Right lobe of liver (tissue), 4 donors: Measurements from ENCODE around the gene NPLOC4.

ENCODE experiments used
- POLR2A ChIP-seq: fragments of 450-650 bp; IDR thresholded peaks from one replicate; pipeline ENCODE4 v1.6.1; 2017; ENCODE audit warnings: antibody characterized with exemption, mild to moderate bottlenecking
- TF ChIP-seq, protein P1 (sequence below), 4 donors: fragments of 200-600 bp in 3 of 4; fragments of 450-650 bp in 1 of 4; IDR thresholded peaks; one replicate each; pipeline versions ENCODE4 v1.5.1 to v1.8.0; 2016 to 2022; ENCODE audit warnings: antibody characterized with exemption in 4 of 4, mild to moderate bottlenecking in 2 of 4
- donor health status: DM: no; HTN: no; CAD: no.
- donor health status: DM: no; HTN: no; CAD: no.
- donor health status: DM: no; HTN: yes; CAD: no.

DNA sequence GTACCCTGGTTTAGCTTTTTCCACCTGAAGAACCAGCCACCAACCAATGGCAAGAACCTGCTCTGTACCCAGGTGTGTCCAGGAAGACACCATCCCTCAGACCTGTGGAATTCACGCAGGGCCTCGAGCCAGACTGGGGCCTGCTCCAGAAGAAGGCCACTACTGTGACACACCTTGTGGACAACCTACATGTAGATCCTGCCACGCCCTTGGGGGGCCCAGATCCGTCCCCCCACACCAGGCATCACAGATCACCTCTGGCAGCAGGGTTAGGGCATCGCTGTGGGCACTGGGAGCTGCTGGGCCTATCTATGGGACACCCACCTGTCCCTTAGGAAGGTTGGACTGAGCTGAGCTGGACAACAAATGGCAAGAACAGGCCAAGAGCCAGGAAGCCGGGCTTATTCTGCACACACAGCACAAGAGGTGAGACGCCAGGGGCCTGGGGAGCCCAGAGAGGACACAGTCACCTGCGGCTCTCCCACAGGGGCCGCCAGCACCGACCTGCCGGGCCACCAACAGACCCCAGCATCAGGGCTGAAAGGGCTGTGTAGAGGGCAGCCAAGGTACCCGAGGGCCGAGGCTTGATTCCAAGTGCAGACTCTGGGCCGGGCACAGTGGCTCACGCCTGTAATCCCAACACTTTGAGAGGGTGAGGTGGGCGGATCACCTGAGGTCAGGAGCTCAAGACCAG lies 92.5 kb downstream of the NPLOC4 start:
- TF ChIP-seq POLR2A: no peak
- TF ChIP-seq, protein P1, sequence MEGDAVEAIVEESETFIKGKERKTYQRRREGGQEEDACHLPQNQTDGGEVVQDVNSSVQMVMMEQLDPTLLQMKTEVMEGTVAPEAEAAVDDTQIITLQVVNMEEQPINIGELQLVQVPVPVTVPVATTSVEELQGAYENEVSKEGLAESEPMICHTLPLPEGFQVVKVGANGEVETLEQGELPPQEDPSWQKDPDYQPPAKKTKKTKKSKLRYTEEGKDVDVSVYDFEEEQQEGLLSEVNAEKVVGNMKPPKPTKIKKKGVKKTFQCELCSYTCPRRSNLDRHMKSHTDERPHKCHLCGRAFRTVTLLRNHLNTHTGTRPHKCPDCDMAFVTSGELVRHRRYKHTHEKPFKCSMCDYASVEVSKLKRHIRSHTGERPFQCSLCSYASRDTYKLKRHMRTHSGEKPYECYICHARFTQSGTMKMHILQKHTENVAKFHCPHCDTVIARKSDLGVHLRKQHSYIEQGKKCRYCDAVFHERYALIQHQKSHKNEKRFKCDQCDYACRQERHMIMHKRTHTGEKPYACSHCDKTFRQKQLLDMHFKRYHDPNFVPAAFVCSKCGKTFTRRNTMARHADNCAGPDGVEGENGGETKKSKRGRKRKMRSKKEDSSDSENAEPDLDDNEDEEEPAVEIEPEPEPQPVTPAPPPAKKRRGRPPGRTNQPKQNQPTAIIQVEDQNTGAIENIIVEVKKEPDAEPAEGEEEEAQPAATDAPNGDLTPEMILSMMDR (IDR thresholded peaks at IDR 0.05): no peak
